HG02798 (cell line): ENCODE data around the gene MYMK.
"Not testable (repeated sequence)": the region's sequence is repeated elsewhere in the genome, so short reads cannot be mapped to it uniquely, and the experiment has no call there.

Experiments used
- ATAC-seq: cut with Tn5 transposase; IDR thresholded peaks from one replicate; pipeline ENCODE4 v1.9.1; 2021; ENCODE audit warnings: mild to moderate bottlenecking; ENCODE audit not compliant: unreplicated experiment, poor library complexity

The MYMK gene, protein sequence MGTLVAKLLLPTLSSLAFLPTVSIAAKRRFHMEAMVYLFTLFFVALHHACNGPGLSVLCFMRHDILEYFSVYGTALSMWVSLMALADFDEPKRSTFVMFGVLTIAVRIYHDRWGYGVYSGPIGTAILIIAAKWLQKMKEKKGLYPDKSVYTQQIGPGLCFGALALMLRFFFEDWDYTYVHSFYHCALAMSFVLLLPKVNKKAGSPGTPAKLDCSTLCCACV

GRCh38 chr9:133524679-133525228 is at the start of gene MYMK:
Gene MYMK, minus strand, starts transcription at chr9:133524959. Its CDS starts 115 bp downstream, at chr9:133524844.
- no peak for ATAC-seq

DNA sequence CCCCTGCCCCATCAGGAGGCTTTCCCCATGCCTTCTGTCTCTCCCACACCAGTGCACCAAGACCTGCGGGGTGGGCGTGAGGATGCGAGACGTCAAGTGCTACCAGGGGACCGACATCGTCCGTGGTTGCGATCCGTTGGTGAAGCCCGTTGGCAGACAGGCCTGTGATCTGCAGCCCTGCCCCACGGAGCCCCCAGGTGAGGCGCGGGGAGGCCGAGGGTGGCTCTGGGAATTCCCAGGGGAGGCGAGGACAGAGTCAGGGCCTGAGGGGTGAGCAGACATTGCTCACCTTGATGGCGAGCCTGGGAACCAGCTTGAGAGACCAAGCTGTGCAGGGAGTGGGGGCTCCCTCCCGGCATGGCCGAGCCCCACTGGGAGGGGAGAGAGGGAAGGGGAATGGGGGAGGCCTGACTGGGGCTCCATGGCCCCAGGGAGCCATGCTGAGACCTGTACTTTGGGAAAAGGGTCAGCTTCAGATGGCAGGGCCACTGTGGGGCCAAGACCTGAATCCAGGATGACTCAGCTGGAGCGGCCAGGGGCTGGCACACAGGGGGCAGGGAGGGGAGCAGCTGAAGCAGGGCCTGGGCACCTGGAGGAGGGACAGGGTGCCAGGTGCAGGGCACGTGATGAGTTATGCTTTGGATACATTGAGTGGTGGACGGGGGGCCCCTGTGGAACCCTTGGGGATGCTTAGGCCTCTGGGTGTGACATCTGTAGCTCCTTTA is 49.2 kb upstream of the MYMK start:
- ATAC-seq = no peak

DNA sequence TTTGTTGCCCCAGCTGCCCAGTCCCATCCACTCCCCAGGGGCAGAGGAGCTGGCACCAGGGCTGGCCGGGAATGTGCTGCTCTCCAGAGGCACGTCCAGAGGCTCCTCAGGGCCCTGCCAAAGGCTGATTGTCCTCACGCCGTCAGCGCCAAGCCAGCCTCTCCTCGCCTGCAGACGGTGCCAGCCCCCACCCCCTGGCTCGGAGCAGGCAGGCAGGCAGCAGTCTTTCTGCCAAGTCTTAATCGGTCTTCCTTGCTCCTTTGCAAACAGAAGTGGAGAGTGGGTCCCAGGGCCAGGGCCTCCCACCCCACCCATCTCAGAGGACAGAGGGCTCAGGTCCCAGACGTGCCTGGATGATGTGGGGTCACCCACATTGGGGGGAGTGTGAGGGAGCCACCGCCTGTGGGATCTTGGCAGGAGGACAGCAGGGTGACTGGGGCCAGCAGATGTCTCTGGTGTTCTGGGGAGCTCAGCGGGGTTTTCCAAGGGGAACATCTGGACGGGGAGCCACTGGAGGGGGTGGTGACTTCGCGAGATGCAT is 48.1 kb upstream of the MYMK start:
- no peak for ATAC-seq

- ATAC-seq = no peak
Observed at GRCh38 chr9:133571896-133572595, 47.3 kb upstream of the MYMK start.

GRCh38 chr9:133571391-133571890 is 46.7 kb upstream of the MYMK start:
- ATAC-seq = no peak

DNA sequence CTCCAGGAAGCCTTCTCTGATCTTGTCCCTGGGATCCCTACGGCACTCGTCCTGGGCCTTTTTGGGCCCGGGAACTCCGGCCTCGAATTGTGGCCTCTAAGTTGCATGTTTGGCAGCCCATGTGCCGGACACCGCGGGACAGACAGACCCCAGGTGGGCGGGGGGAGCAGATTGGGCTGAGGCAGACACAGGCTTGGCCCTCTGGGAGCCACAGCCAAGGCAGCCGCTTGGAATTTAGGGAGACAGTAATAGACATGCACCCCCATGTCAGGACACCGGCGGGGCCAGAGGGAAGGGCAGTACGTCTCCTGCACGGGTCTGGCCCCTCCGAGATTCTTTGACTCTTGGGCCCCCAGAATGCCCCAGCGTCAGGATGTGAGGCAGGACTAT is 45.9 kb upstream of the MYMK start:
- ATAC-seq = no peak

DNA sequence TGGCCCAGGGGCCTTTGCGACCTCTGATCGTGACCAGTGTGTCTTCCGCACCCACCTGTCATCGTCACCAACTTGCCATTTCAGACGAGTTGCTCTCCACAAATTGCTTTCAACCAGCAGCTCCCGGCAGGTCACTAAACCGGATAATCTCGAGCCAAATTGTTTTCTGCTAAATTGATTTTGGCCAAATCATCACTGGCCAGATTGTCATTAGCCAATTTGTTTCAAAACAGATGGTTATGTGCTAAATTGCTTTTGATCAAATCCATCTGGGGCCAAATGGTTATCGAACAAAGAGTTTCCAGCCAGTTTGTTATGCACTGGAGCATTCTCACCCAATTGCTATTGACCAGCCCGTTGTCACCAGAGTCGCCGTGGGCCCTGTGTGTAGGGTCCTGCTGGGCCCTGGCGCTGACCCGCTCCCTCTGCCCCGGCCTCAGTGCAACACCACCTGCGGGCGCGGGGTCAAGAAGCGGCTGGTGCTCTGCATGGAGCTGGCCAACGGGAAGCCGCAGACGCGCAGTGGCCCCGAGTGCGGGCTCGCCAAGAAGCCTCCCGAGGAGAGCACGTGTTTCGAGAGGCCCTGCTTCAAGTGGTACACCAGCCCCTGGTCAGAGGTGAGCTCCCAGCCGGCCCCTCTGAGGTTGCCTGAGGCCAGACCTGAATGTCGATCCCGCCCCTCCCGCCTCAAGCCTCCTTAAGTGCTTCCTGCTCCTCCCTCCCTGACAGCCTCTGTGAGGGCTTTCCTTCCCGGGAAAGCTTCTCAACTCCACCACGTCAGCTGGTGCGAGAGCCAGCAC is 45.3 kb upstream of the MYMK start:
- ATAC-seq = no peak

GRCh38 chr9:133569121-133569785 is 44.5 kb upstream of the MYMK start:
- no peak for ATAC-seq

- ATAC-seq = no peak
Observed at GRCh38 chr9:133568186-133568585, 43.4 kb upstream of the MYMK start.

DNA sequence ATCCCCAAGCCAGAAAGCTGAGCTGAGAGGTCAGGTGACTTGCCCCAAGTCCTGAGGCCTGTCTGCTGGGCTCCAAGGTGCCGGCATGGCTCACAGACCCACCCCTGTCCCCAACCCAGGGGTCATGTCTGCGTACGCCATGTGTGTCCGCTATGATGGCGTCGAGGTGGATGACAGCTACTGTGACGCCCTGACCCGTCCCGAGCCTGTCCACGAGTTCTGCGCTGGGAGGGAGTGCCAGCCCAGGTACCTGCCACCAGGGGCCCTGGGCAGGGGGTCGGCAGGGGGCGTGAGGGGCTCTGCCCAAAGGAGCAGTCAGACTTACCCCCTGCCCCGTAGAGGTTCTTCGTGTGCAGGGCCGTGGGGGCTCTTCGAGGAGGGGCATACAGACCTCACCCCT is 42.1 kb upstream of the MYMK start:
- no peak for ATAC-seq

- no peak for ATAC-seq
Observed at GRCh38 chr9:133566382-133566781, 41.6 kb upstream of the MYMK start.

- ATAC-seq = no peak
Observed at GRCh38 chr9:133564451-133565116, 39.8 kb upstream of the MYMK start.

DNA sequence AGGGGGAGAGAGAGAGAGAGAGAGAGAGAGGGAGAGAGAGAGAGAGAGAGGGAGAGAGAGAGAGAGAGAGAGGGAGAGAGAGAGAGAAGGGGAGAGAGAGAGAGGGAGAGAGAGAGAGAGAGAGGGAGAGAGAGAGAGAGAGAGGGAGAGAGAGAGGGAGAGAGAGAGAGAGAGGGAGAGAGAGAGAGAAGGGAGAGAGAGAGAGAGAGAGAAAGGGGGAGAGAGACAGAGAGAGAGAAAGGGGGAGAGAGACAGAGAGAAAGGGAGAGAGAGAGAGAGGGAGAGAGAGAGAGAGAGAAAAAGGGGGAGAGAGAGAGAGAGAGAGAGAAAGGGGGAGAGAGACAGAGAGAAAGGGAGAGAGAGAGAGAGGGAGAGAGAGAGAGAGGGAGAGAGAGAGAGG is 39.1 kb upstream of the MYMK start:
- ATAC-seq = not testable (repeated sequence)

DNA sequence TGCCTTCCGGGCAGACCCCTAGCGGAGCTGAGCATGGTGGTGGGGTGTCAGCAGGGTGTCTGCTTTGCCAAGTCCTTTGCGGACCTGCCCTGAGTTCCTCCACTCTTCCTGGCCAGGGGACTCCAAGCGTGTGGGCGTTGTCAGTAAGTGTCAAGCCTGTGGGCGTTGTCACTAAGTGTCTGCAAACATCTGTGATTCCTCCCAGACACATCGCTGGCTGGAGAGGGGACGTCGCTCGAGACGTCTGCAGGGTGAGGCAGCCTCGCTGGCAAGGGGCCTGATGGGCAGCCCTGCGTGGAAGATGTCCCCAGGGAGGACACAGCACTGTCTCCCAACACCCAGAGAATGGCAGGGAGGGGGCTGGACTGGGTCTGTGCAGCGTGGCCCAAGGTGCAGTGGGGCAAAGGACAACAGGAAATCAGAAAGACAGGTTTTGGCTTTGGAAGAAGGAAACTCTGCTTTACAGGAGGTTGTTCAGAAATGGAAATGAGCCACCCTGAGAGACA is 38.6 kb upstream of the MYMK start:
- no peak for ATAC-seq

DNA sequence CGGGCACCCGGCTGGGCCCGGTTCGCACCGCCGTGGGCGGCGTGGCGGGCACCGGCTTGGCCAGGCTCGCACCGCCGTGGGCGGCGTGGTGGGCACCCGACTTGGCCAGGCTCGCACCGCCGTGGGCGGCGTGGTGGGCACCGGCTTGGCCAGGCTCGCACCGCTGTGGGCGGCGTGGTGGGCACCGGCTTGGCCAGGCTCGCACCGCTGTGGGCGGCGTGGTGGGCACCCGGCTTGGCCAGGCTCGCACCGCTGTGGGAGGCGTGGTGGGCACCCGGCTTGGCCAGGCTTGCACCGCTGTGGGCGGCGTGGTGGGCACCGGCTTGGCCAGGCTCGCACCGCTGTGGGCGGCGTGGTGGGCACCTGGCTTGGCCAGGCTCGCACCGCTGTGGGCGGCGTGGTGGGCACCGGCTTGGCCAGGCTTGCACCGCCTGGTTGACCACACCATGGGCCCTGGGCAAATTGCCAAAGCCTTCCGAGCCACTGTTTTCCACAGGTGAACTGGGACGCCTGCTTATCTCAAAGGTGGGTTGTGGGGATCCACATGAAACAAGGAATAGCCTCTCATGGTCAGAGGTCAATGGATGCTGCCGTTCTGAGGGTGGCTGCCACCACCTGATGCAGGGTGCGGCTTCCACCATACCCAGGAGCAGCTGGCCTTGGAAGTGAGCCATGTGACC is 38.0 kb upstream of the MYMK start:
- no peak for ATAC-seq

DNA sequence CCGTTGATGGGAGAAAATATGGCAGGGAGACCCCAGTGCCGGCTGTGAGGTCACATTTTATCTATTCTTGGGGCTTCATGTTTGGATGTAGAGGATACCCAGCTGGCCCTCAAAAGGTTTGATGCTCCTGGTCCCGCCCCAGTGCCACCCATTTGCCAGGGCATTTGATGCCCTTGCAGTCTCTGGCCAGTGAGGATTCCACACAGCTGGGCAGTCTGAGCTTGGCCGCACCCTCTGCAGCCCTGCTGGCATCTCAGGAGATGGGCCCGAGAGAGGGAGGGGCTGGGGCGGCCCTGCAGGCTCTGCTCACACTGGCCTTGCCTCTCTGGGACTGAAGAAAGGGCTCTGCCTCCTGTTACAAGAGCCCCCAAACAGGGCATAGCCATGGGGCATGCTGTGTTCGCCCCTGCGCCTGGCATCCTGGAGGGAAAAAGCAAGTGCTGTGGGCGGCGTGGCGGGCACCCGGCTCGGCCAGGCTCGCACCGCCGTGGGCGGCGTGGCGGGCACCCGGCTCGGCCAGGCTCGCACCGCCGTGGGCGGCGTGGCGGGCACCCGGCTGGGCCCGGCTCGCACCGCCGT is 37.3 kb upstream of the MYMK start:
- no peak for ATAC-seq

DNA sequence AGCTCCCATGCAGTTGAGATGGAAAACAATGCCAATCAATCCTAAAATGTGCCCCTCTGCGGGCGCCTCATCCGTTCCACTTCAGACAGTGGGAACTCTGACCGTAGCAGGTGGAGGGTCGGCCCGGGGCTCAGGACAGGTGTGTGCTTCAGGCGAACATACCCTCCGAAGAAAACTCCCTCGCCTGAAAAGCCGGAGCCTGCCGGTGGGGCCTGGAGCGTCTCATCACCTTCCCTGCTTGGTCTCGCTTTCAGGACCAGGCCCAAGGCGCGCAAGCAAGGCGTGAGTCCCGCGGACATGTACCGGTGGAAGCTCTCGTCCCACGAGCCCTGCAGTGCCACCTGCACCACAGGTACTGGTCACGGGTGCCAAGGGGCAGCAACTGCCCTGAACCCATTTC is 36.2 kb upstream of the MYMK start:
- ATAC-seq = no peak

- no peak for ATAC-seq
Observed at GRCh38 chr9:133560311-133560710, 35.6 kb upstream of the MYMK start.
